ENCODE results near the gene HOATZ.

GRCh38 chr11:111535281-111535680 lies 20.7 kb downstream of the HOATZ start:
- TF ChIP-seq, protein P1, sequence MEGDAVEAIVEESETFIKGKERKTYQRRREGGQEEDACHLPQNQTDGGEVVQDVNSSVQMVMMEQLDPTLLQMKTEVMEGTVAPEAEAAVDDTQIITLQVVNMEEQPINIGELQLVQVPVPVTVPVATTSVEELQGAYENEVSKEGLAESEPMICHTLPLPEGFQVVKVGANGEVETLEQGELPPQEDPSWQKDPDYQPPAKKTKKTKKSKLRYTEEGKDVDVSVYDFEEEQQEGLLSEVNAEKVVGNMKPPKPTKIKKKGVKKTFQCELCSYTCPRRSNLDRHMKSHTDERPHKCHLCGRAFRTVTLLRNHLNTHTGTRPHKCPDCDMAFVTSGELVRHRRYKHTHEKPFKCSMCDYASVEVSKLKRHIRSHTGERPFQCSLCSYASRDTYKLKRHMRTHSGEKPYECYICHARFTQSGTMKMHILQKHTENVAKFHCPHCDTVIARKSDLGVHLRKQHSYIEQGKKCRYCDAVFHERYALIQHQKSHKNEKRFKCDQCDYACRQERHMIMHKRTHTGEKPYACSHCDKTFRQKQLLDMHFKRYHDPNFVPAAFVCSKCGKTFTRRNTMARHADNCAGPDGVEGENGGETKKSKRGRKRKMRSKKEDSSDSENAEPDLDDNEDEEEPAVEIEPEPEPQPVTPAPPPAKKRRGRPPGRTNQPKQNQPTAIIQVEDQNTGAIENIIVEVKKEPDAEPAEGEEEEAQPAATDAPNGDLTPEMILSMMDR (conservative IDR thresholded peaks at IDR 0.05; ENCODE audit: low read depth, low read length), result no peak
- TF ChIP-seq EZH2 (IDR thresholded peaks at IDR 0.05; ENCODE audit: low read length, unreplicated experiment), result no peak

All from PC-3 (cell line).